ENCODE data around the gene RHO.
"Not testable (repeated sequence)": the region's sequence is repeated elsewhere in the genome, so short reads cannot be mapped to it uniquely, and the experiment has no call there.

The RHO gene

DNA sequence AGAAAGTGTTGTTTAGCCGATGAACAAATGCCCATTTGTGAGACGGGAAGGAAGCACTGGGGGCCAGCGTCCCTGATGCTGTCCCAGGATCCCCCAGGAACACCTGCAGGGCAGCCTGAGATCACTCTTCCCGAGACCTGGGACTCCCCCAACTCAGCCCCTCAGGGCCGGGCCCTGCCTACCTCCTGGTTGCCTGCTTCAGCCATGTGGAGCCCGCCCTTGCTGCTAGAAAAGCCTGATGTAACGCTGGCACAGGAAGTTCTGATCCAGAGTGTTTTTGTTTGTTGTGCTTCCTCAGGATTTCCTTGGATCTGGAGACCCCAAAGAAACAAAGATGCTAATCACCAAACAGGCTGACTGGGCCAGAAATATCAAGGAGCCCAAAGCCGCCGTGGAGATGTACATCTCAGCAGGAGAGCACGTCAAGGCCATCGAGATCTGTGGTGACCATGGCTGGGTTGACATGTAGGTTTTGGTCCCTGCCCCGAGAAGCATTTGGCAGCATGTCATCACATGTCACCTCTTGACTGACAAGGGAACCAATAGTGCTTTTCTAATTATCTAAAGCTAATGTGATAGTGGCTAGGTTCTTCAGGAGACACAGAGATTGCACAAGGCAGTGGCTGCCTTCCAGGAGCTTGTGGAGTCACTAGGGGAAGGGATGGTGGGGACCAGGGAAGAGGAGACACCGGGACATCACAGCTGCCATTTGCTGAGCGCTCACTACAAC is 28.7 kb upstream of the RHO start:
- not testable (repeated sequence) for DNase-seq (ENCODE audit: low read depth in 2 of 2)

DNA sequence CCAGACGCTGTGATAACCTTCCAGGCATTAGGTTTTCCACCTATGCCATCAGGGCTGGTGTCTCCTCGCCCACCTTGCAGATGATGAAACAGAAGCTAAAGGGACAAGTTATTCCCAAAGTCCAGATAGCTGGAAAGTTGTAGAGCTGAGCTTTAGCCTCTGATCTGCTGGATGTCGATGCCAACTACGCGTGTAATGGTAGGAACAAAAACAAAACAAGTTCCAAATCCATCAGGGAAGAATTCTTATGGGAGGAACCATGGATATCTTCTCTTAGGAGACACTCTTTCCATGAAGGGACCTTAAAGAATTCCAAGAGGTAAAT is 28.1 kb upstream of the RHO start:
- DNase-seq (ENCODE audit: low read depth in 2 of 2) = no peak

DNA sequence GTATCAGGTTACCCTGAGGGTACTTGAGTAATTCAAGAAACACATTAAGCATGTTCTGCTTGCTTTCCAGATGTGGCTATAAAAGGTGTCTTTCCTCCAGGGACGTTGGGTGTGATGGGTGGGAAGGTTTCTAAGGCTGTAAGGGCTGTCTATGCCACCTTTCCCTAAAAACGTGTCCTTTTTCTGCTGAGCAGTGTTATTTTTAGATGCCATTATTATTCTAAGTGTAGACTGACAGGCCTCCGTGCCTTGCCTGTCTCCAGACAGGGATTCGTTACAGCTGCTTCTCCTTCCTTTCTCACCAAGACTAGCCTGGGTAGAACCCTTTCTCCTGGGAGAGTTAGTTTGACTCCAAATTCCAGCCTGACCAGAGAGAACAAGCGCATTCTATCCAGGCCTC is 26.8 kb upstream of the RHO start:
- DNase-seq (ENCODE audit: low read depth in 2 of 2) = no peak

DNA sequence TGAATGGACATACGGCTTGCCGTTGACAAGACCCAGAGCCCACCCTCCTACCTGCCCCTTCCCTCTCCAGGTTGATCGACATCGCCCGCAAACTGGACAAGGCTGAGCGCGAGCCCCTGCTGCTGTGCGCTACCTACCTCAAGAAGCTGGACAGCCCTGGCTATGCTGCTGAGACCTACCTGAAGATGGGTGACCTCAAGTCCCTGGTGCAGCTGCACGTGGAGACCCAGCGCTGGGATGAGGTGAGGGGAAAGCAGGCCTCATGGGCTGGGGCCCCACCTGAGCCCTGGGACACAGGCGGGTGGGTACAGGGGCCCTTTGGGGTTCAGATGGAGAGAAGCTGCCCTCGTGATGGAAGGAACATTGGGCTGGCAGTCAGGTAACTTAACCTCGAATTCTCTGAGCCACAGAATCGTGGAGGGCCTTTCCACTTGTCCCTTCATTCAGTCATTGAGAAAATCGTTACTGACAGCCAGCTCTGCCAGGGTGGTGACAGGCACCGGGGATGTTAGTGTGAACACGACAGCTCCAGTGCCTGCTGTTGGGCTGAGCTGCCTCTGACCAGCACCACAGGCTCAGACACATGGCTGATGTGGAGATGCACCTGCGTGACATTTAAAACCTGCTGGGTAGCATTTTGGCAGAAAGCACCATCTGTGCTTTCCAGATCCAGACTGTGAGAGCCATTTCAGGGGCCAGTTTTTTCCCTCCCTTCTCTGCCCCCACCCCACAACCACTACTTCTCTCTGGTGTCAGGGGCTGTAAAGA is 25.6 kb upstream of the RHO start:
- no peak for DNase-seq (ENCODE audit: low read depth in 2 of 2)

DNA sequence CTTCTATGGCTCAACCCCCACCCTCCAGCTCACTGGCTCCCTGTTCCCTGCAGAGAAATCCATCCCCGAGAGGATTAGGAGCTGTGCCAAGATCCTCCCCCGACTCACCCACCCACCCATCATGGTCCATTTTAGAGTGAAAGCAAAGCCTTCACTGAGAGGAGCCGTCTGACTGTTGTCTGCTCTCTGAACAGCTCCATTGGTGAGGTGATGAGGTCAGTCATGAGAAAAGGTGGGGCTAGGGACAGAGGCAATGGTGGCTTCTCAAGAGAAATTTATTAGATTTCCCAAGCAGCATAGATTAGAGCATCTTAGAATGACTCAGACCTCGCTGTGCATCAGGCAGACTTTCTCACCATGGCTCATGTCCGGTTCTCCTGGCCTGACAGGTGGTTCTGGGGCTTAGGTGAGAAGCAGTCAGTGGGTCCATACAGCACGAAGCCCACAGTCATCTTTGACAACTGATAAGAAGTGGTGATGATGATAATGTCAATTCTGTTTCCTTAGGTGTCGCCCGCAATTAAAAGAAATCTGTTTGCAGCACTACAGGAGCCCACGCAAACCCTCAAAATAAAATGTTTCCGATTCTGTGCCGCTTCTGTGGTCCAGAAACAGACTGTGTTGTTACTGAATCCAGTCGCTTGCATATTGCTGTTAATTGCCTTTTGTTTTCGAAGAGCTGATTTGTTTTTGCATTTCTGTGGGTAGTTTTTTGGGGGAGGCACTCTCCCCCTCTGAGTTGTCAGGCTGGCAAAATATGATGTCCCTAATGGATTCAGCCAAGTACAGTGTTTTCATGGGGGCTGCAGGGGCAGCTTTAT is 24.8 kb upstream of the RHO start:
- DNase-seq (ENCODE audit: low read depth in 2 of 2) = no peak

DNA sequence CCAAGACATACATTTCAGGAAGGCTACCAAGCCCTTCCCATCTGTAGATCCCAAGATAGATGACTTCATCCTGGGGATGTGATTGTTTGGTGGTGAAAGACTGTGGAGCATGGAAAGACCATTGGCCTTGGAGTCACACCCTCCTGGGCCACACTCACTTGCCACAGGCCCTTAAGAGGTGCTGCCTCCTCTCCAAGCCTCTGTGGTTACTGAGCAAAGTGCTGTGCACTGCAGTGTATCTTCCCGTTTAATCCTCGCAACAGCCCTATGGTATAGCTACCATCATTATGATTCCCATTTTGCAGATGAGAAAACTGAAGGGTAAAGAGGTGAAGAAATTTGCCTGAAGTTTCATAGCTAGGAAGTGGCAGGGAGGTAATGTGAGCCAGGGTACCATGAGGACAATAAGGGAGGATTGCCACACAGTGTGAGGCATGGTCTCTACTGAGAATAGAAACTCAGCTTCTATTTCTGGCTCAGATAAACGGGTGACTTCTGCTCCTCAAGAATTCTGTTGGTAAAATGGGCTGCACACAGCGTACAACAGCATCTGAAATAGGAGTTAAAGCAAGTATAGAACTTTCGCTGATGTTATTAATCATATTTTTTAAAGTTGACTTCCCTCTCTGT is 23.9 kb upstream of the RHO start:
- no peak for DNase-seq (ENCODE audit: low read depth in 2 of 2)

DNA sequence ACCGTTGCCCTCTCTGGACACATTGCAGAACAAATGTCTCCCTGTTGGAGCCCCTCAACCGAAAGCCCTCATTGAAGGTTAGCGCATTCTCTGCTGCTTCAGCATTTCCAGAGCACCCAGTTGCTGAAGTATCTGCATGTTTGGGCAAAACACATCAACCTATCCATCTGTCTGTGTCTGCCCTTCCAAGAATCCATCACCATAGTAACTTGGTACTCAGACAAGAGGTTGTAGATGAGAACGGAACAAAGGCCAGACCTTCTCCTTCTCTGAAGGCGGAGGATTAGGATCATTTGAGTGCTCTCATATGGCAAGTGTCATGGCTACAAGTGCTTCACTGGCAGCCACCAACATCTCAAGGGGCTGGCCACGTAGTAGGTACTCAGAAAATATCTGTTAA is 23.1 kb upstream of the RHO start:
- DNase-seq (ENCODE audit: low read depth in 2 of 2) = no peak

DNA sequence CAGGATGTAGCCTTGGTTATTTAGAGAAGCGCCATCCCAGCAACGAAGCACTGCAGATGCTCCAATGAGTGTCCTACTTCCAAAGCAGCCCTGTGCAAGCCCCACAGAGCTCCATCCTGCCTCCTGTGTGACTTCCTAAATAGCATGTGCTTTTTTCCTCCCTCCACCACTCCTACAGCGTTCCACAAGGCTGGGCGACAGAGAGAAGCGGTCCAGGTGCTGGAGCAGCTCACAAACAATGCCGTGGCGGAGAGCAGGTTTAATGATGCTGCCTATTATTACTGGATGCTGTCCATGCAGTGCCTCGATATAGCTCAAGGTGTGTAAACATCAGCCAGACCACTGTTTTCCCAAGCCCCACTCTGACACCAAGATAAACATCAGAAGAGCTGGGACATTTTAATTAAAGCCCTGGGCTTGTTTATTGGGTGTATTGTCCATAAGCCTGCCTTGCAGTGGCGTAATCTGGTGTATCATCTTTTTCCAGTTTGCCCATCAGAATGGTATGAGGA is 22.2 kb upstream of the RHO start:
- no peak for DNase-seq (ENCODE audit: low read depth in 2 of 2)

DNA sequence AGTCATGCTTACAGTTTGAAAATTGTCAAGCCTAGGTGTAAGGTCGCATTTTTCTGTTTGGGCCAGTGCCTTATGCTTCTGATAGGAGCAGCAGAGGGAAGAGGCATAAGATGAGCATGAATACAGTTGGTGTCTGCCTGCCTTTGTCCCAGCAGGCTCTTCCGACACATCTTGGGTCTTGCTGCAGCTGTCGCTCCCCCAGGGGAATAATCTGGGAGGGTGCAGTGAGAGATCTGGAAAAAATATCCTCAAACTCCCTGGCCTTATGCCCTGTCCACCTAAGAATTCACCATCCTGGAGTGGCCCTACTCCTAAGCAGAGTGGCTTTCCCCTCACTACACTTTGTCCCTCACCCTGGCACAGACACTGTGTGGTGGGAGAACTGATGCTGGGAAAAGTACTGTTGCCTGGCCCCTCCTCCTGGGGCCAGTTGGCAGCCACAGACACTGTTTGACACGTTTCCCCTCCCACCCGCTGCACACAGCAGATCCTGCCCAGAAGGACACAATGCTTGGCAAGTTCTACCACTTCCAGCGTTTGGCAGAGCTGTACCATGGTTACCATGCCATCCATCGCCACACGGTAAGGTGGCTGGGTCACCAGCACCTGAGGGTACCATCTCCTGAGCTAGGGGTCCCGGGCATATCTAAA is 21.1 kb upstream of the RHO start:
- DNase-seq (ENCODE audit: low read depth in 2 of 2) = no peak

DNA sequence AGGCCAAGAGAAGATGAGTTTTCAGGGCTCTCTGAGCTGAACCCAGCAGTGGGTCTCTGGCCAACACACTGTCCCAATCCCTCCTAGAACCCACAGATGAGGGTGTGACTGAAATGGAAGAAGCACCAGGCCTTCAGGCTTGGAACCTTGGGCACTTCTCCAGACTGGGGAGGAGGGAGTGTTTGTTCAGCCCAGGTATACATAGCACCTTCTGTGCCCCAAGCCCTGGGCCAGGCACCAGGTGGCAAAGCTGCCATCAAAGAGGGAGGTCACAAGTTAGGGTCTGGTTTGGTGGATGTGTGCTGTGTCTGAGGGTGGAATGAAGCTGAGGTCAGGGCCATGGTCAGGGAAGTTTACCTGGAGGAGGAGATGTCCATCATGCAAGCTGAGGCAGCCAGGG is 15.8 kb upstream of the RHO start:
- DNase-seq (ENCODE audit: low read depth in 2 of 2) = no peak

DNA sequence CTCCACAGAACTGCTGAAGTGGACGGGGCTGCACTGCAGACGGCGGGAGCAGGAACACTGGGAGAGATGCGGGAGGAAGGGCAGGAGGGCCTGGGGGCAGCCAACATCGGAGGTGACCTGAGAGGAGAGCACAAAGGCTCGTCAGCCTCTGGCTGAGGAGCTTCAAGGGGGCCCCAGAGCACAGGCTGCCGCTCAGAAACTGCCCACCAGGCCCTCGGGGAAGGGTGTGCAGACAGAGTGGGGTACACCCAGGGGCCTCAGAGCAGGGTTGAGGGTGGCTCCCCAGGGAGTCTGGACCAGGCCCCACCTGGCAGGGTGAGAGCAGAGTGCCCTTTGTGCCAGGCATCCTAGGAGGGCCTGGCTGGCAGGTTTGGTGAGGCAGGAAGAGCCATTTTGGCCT is 14.7 kb upstream of the RHO start:
- DNase-seq (ENCODE audit: low read depth in 2 of 2) = no peak

DNA sequence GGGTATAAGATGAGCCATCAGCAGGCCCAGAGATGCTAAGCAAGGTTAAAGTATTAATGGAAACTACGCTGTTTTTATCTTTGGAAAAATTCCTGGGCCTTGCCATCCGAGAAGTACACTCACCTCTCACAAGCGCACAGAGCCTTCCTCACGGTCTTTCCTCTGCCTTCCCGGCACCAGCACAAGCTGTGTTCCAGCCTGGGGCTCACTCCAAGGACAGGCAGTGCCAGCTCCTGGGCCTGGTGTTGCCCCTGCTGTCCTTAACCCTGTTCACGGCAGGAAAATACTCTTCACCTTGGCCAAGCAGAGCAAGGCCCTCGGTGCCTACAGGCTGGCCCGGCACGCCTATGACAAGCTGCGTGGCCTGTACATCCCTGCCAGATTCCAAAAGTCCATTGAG is 14.3 kb upstream of the RHO start:
- no peak for DNase-seq (ENCODE audit: low read depth in 2 of 2)

DNA sequence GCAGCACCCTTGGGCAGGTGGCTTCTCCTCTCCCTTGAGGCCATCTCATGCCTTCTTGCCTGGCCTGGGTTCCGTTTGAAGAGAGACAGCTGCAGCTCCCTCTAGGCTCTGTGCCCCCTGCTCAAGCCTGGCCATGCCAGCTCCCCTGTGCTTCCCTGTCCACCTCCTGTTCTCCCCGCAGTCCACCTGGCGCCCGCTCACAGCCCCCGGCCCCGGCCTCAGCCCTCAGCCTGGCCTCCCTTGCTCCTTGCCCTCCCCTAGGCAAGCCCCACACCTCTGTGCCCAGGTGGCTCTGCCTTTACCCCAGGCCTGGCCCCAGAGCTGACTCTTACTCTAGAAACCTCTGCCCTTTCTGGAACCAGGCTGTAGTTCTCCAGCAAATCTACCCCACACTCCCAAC is 13.9 kb upstream of the RHO start:
- no peak for DNase-seq (ENCODE audit: low read depth in 2 of 2)

DNA sequence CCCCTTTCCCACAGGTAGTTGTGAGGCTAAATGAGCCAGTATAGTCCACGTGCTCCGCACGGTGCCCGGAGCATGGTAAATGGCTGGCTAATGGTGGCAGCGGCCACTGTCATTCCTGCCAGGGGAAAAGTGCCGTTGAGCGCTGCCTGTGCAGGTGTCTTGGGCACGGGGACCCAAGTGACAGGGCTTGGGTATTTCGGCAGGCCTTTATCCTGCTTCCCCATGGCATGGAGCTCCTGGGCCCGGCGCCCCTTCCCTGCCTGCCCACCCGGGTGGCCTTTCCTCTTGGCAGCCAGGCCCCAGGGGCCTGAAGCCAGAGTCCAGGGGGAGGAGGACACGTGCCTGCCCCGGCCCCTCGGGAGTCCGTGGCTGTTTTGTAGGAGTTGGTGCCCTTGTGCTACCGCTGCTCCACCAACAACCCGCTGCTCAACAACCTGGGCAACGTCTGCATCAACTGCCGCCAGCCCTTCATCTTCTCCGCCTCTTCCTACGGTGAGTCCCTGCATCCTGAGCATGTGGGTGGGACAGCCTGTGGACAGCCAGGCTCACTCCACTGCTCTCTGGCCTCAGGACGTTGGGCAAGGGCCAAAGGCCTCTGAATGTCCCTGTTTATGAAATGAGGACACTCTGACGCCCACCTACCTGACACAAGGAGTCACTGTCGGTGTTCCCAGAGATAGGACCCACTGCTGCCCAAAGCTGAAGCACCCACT is 13.2 kb upstream of the RHO start:
- not testable (repeated sequence) for DNase-seq (ENCODE audit: low read depth in 2 of 2)

DNA sequence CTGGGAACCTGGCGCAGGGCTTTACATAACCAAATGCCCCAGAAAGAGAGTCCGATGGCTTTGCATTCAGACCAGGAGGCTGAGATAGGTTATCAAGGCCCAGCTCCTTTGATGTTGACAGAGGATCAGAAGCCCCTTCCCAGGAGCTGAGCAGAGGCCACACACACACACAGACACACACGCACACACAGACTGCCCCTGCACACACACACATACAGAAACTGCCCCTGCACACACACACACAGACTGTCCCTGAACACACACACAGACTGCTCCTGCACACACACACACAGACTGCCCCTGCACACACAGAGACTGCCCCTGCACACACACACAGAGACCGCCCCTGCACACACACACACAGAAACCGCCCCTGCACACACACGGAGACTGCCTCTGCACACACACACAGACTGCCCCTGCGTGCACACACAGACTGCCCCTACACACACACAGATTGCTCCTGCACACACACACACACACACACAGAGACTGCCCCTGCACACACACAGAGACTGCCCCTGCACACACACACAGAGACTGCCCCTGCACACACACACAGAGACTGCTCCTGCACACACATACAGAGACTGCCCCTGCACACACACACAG is 12.5 kb upstream of the RHO start:
- not testable (repeated sequence) for DNase-seq (ENCODE audit: low read depth in 2 of 2)

DNA sequence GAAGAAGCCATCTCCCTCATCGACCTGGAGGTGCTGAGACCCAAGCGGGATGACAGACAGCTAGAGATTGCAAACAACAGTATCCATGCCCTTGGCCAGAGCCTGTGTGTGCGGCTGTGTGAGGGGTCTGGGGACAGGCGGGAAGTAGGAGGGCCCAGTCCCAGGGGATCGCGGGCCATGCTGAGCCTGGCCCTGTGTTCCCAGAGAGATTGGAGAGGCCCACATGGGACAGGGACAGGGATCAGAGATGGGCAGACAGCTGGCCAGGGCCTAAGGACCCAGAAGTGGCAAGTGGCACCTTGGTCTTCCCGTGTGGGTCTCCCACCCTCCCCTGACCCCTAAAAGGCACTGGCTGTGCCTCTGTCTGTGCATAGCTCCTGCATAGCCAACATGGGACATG is 10.9 kb upstream of the RHO start:
- DNase-seq (ENCODE audit: low read depth in 2 of 2) = no peak

DNA sequence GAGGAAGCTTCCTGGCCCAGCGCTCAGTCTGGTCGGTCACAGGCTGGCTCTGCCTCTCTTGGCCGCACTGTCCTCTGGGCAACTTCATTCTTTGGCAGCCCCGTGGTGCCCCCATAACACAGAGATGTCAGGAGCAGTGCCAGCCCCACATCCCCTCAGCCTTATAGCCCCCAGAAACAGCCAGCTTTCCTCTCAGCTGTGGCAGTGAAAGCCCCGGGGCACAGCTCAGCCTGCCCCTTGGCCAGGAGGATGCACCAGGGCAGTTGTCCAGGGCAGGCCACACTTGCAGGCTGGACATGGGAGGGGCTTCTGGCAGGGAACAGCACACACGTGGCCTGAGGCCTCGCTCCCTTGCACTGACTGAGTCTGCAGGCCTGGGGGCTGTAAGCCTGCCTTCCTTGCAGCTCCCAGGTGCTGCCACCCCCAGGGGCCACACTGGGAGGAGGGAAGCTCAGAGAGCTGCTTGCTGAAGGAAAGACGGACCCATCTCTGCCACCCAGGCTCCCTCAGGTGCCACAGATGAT is 10.3 kb upstream of the RHO start:
- no peak for DNase-seq (ENCODE audit: low read depth in 2 of 2)

DNA sequence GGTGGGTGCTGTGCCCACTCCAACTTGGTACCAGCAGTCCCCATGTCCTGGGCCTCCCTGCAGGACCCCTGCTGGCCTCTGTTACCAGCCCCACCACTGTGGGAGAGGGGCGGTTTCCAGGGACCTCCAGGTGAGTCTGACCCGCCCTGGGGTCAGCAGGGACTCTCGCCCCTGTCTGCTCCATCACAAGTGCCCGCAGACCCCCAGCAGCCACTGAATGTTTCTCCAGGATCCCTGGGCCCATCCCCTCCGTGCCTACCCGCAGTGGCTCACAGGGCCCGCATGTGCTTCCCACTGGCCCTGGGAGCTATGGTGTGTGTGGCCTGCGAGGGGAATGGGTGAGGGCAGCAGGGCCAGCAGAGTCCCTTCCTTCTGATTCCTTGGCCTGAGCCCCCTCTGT is 9.9 kb upstream of the RHO start:
- no peak for DNase-seq (ENCODE audit: low read depth in 2 of 2)

DNA sequence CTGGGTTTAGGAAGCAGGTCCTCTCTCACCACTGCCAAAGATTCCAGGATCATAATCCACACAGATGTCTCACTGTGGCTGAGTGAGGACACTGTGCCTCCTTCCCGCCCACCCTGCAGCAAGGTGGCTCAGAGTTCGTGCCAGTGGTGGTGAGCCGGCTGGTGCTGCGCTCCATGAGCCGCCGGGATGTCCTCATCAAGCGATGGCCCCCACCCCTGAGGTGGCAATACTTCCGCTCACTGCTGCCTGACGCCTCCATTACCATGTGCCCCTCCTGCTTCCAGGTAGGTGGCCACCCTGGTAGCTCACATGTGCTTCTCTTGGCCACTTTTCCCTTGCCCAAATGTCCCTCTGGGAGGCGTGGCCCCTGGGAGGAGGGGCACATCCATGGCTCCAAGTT is 9.0 kb upstream of the RHO start:
- DNase-seq (ENCODE audit: low read depth in 2 of 2) = no peak

Measured in stimulated activated CD4-positive, alpha-beta T cell treated with anti-CD3 and anti-CD28 coated beads, Interleukin-1b, Interleukin-23, amount 100 ng/mL, for 4 hours (primary cell).